Endothelial cell of umbilical vein (primary cell): ENCODE data around the gene COL23A1.

Source experiments
- CTCF ChIP-seq, 2 donors: IDR thresholded peaks; 1 replicate in 1 of 2; 2 replicates in 1 of 2; pipeline ENCODE4 v1.5.1; 2011; ENCODE audit warnings: low read length in 2 of 2, mild to moderate bottlenecking in 2 of 2, moderate library complexity in 2 of 2, control low read depth in 1 of 2, inconsistent platforms in 1 of 2, low read depth in 1 of 2; ENCODE audit not compliant: insufficient read depth in 1 of 2; ENCODE audit errors: extremely low read depth in 1 of 2
- EZH2 ChIP-seq: IDR thresholded peaks from 2 replicates; pipeline ENCODE4 v1.6.1; 2012; ENCODE audit warnings: borderline replicate concordance, low read depth, mild to moderate bottlenecking, moderate library complexity, low read length, inconsistent platforms; ENCODE audit not compliant: severe bottlenecking
- FOS ChIP-seq: IDR thresholded peaks from 2 replicates; pipeline ENCODE4 v1.6.1; 2011; ENCODE audit warnings: mild to moderate bottlenecking, low read length, moderate library complexity, borderline replicate concordance; ENCODE audit not compliant: insufficient read depth
- JUN ChIP-seq: IDR thresholded peaks from 2 replicates; pipeline ENCODE4 v1.6.1; 2011; ENCODE audit warnings: borderline replicate concordance, low read depth; ENCODE audit not compliant: insufficient read length, insufficient read depth
- MYC ChIP-seq: IDR thresholded peaks from one replicate; pipeline ENCODE4 v1.6.1; 2011; ENCODE audit warnings: mild to moderate bottlenecking, low read depth, low read length
- POLR2A ChIP-seq: IDR thresholded peaks from 2 replicates; pipeline ENCODE4 v1.6.1; 2012; ENCODE audit warnings: low read depth, mild to moderate bottlenecking, control low read depth, low read length
- POLR2AphosphoS5 ChIP-seq: IDR thresholded peaks from 2 replicates; pipeline ENCODE4 v1.6.1; 2012; ENCODE audit warnings: low read depth, mild to moderate bottlenecking, control low read depth, low read length, moderate library complexity; ENCODE audit not compliant: insufficient read depth
- TF ChIP-seq, protein P1 (sequence below): IDR thresholded peaks from 2 replicates; pipeline ENCODE4 v1.6.1; 2011; ENCODE audit not compliant: insufficient read depth, insufficient read length

DNA sequence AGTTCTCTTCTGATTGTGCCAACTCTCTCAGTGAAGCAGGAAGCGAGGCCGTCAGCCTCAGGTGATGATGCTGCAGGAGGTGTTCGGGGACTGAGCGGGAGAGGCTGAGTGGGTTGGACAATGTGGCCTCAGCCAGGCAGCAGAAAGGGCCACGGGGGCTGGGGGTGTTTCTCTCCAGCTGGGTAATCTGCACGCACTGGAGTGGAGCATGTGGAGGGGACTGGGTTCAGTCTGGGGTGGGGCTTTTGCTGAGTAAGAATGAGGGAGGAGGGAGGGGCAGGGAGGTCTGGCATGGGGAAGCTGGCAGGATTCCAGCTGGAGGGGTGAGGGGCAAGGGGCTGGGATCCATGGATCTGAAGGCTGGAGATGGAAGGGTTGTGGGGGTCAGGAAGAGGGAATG, 296.8 kb downstream of the COL23A1 start:
- TF ChIP-seq CTCF (IDR thresholded peaks at IDR 0.05; ENCODE audit: extremely low read depth in 1 of 2, insufficient read depth in 1 of 2, low read depth in 1 of 2, low read length in 2 of 2) (no peak), POLR2AphosphoS5 (no peak), POLR2A (no peak), EZH2 (no peak), MYC (no peak), JUN (no peak), FOS (no peak)
- TF ChIP-seq, protein P1, sequence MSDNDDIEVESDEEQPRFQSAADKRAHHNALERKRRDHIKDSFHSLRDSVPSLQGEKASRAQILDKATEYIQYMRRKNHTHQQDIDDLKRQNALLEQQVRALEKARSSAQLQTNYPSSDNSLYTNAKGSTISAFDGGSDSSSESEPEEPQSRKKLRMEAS: no peak
